PC-3 (cell line): ENCODE data around the gene UPK1B.

ENCODE experiments used
- CTCF ChIP-seq: fragments of 300-600 bp; sonication (generic); conservative IDR thresholded peaks from 2 replicates; pipeline ENCODE4 v1.5.1; 2017; ENCODE audit warnings: antibody characterized with exemption, low read depth, mild to moderate bottlenecking, low read length
- EZH2 ChIP-seq: fragments of 300-600 bp; sonication (generic); IDR thresholded peaks from one replicate; pipeline ENCODE4 v1.6.1; 2017; ENCODE audit warnings: antibody characterized with exemption, mild to moderate bottlenecking, low read length; ENCODE audit not compliant: unreplicated experiment
- EZH2phosphoT487 ChIP-seq: fragments of 300-600 bp; sonication (generic); IDR thresholded peaks from 2 replicates; pipeline ENCODE4 v1.6.1; 2018; ENCODE audit warnings: mild to moderate bottlenecking, antibody characterized with exemption, low read length, borderline replicate concordance

- TF ChIP-seq CTCF = no peak
- TF ChIP-seq EZH2phosphoT487 = no peak
- TF ChIP-seq EZH2 = no peak
Measured at GRCh38 chr3:119220970-119221667, 47.7 kb downstream of the UPK1B start.
